ENCODE measurements around the gene YIF1B.
A peak's percentile ranks its signal among the peaks of the same experiment; 100 is the strongest.

The YIF1B gene

DNA sequence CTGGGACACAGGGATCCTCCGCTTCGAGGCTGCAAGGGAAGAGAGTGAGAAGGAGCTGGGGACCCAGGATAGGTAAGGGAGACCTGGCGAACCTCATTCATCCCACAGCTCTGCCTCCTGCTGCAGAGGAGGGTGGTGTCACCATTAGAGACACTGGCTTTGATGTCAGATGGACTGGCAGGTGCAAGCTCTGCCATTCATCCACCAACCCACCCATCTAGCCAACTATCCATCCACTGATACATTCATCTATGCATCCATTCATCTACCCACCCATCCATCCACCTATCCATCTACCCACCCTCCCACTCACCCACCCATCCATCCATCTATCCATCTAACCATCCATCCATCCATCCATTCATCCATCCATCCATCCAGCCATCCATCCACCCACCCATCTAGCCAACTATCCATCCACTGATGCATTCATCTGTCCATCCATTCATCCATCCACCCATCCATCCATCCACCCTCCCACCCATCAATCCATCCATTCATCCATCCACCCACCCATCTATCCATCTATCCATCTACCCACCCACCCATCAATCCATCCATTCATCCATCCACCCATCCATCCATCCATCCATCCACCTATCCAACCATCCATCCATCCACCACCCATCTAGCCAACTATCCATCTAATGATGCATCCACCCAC, 6.0 kb downstream of the YIF1B start:
- TF ChIP-seq CREB1 (IDR thresholded peaks at IDR 0.05; ENCODE audit: low read depth) (no peak), ZBTB7A (IDR thresholded peaks at IDR 0.05; ENCODE audit: low read depth) (no peak), TCF12 (IDR thresholded peaks at IDR 0.05; ENCODE audit: low read depth) (no peak), YY1 (IDR thresholded peaks at IDR 0.05; ENCODE audit: low read depth) (no peak), FOXM1 (IDR thresholded peaks at IDR 0.05; ENCODE audit: borderline replicate concordance, low read depth) (no peak), RAD21 (IDR thresholded peaks at IDR 0.05; ENCODE audit: low read depth) (no peak), EGR1 (IDR thresholded peaks at IDR 0.05) (no peak), TEAD4 (IDR thresholded peaks at IDR 0.05) (no peak), NFIC (IDR thresholded peaks at IDR 0.05) (no peak), TAF1 (IDR thresholded peaks at IDR 0.05; ENCODE audit: low read depth) (no peak), CEBPB (IDR thresholded peaks at IDR 0.05) (no peak), EP300 (IDR thresholded peaks at IDR 0.05; ENCODE audit: borderline replicate concordance) (no peak)
- TF ChIP-seq, protein P1, sequence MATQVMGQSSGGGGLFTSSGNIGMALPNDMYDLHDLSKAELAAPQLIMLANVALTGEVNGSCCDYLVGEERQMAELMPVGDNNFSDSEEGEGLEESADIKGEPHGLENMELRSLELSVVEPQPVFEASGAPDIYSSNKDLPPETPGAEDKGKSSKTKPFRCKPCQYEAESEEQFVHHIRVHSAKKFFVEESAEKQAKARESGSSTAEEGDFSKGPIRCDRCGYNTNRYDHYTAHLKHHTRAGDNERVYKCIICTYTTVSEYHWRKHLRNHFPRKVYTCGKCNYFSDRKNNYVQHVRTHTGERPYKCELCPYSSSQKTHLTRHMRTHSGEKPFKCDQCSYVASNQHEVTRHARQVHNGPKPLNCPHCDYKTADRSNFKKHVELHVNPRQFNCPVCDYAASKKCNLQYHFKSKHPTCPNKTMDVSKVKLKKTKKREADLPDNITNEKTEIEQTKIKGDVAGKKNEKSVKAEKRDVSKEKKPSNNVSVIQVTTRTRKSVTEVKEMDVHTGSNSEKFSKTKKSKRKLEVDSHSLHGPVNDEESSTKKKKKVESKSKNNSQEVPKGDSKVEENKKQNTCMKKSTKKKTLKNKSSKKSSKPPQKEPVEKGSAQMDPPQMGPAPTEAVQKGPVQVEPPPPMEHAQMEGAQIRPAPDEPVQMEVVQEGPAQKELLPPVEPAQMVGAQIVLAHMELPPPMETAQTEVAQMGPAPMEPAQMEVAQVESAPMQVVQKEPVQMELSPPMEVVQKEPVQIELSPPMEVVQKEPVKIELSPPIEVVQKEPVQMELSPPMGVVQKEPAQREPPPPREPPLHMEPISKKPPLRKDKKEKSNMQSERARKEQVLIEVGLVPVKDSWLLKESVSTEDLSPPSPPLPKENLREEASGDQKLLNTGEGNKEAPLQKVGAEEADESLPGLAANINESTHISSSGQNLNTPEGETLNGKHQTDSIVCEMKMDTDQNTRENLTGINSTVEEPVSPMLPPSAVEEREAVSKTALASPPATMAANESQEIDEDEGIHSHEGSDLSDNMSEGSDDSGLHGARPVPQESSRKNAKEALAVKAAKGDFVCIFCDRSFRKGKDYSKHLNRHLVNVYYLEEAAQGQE (IDR thresholded peaks at IDR 0.05; ENCODE audit: low read depth): no peak
- TF ChIP-seq, protein P2, sequence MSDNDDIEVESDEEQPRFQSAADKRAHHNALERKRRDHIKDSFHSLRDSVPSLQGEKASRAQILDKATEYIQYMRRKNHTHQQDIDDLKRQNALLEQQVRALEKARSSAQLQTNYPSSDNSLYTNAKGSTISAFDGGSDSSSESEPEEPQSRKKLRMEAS (IDR thresholded peaks at IDR 0.05): no peak
- TF ChIP-seq, protein P3, sequence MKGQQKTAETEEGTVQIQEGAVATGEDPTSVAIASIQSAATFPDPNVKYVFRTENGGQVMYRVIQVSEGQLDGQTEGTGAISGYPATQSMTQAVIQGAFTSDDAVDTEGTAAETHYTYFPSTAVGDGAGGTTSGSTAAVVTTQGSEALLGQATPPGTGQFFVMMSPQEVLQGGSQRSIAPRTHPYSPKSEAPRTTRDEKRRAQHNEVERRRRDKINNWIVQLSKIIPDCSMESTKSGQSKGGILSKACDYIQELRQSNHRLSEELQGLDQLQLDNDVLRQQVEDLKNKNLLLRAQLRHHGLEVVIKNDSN (IDR thresholded peaks at IDR 0.05): no peak

DNA sequence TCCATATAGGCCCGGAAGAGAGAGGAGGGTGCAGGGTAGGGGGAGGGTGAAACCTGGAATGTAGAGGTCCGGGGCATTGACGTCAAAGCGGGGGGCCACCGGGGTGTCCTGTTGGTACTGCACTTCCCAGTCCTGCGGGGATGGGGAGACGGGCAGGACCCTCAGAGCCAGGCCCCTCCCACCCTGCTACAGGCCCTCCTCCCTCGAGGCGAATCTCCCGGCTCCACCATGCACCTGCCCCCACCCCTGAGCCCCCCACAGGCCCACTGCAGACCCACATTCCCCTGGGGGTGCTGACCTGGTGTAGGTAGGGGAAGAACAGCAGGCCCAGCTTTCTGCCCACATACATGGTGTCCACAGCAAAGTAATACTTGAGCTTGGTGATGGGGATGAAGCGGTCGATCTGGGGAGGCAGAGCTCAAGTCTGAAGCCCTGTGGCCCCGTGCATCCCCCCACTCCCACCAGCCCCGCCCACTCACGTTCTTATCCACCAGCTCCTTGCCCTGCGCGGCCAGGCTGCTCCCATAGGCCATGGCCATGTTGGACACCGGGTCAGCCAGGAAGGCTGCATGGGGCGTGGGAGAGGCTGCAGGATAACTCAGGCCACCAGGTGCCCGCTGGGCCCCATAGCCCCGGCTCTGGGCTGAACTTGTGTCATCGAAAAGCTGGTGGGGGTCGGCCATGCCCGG, 6.7 kb downstream of the YIF1B start:
- TF ChIP-seq, protein P1 (IDR thresholded peaks at IDR 0.05; ENCODE audit: low read depth): no peak
- TF ChIP-seq TCF12 (IDR thresholded peaks at IDR 0.05; ENCODE audit: low read depth) (no peak), FOXM1 (IDR thresholded peaks at IDR 0.05; ENCODE audit: borderline replicate concordance, low read depth) (no peak), EP300 (IDR thresholded peaks at IDR 0.05; ENCODE audit: borderline replicate concordance) (no peak), CEBPB (IDR thresholded peaks at IDR 0.05) (no peak), CREB1 (IDR thresholded peaks at IDR 0.05; ENCODE audit: low read depth) (no peak), YY1 (IDR thresholded peaks at IDR 0.05; ENCODE audit: low read depth) (no peak), ZBTB7A (IDR thresholded peaks at IDR 0.05; ENCODE audit: low read depth) (no peak), NFIC (IDR thresholded peaks at IDR 0.05) (no peak), EGR1 (IDR thresholded peaks at IDR 0.05) (no peak), RAD21 (IDR thresholded peaks at IDR 0.05; ENCODE audit: low read depth) (no peak), TAF1 (IDR thresholded peaks at IDR 0.05; ENCODE audit: low read depth) (no peak), TEAD4 (IDR thresholded peaks at IDR 0.05) (no peak)
- TF ChIP-seq, protein P3 (IDR thresholded peaks at IDR 0.05): no peak
- TF ChIP-seq, protein P2 (IDR thresholded peaks at IDR 0.05): no peak

DNA sequence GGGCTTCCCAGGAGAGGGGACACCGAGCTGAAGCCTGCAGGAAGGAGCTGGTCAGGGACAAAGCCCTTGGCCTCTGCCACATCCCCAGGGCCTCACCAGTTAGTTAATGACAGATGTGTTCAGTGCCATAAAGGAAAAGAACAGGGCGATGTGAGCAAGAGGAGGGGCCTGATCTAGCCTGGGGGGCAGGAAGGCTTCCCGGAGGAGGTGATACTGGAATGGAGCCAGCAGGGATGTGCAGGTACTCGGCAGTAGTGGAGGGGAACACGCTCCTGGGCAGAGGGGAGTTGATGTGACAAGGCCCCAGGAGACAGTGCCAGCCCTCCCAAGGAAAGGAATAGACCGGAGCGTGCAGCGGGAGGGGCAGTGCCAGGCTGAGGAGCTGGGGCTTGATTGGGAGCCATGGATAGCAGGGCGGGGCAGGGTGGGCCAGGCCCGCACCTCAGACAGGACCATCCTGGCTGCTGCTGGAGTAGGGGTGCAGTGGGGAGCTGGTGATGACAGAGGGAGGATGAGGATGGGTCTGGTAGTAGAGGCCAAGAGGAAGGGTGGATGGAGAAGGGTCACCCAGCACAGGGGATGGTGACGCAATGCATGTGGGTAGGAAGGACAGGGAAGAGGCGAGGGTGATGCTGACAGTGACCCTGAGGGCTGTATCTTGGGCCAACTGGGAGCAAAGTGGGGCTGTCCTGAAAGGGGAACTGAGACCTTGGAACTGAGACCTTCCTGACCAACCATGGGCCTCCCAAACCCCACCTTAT, 7.6 kb downstream of the YIF1B start:
- no peak for TF ChIP-seq CREB1 (IDR thresholded peaks at IDR 0.05; ENCODE audit: low read depth)
- TF ChIP-seq, protein P3 (IDR thresholded peaks at IDR 0.05): no peak
- peak; percentile 18; the same call in 1 of the 2 replicates for TF ChIP-seq CEBPB (IDR thresholded peaks at IDR 0.05)
- TF ChIP-seq EP300 (IDR thresholded peaks at IDR 0.05; ENCODE audit: borderline replicate concordance): no peak
- TF ChIP-seq FOXM1 (IDR thresholded peaks at IDR 0.05; ENCODE audit: borderline replicate concordance, low read depth): no peak

DNA sequence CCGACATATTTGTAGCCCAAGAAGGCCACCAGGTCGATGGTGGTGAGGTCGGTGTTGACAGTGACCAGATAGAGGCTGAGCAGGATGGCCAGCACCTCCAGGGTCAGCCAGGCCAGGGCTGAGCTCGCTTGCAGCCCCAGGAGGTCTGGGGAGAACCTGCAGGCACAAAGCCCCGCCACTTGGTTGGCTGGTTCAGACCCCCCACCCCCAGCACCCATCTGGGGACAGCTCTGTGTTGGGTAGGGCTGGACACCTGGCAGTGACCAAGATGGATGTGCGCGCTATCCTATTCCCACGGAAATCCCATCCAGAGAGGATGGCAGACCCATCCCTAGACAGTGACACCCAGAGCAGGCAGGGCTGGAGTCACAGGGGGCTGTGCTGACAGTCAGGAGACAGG, 8.2 kb downstream of the YIF1B start:
- TF ChIP-seq CEBPB (IDR thresholded peaks at IDR 0.05): no peak
- no peak for TF ChIP-seq TCF12 (IDR thresholded peaks at IDR 0.05; ENCODE audit: low read depth)
- TF ChIP-seq, protein P2 (IDR thresholded peaks at IDR 0.05): no peak
- TF ChIP-seq EP300 (IDR thresholded peaks at IDR 0.05; ENCODE audit: borderline replicate concordance): no peak
- no peak for TF ChIP-seq ZBTB7A (IDR thresholded peaks at IDR 0.05; ENCODE audit: low read depth)
- TF ChIP-seq NFIC (IDR thresholded peaks at IDR 0.05): no peak
- no peak for TF ChIP-seq FOXM1 (IDR thresholded peaks at IDR 0.05; ENCODE audit: borderline replicate concordance, low read depth)
- TF ChIP-seq EGR1 (IDR thresholded peaks at IDR 0.05): no peak
- TF ChIP-seq, protein P1 (IDR thresholded peaks at IDR 0.05; ENCODE audit: low read depth): no peak
- no peak for TF ChIP-seq RAD21 (IDR thresholded peaks at IDR 0.05; ENCODE audit: low read depth)
- TF ChIP-seq CREB1 (IDR thresholded peaks at IDR 0.05; ENCODE audit: low read depth): no peak
- no peak for TF ChIP-seq YY1 (IDR thresholded peaks at IDR 0.05; ENCODE audit: low read depth)
- TF ChIP-seq TAF1 (IDR thresholded peaks at IDR 0.05; ENCODE audit: low read depth): no peak
- TF ChIP-seq, protein P3 (IDR thresholded peaks at IDR 0.05): no peak
- no peak for TF ChIP-seq TEAD4 (IDR thresholded peaks at IDR 0.05)

All from Ishikawa (cell line).